SK-N-SH treated with all-trans-retinoic acid at 6 μM for 48 hours (cell line): ENCODE results near the gene TMED6.

Experiments
- ATAC-seq: fragments of 200-7000 bp; cut with Tn5 transposase; 3 replicates; pipeline ENCODE4 v1.9.1; 2020; ENCODE audit warnings: mild to moderate bottlenecking, moderate library complexity
- ARNTL ChIP-seq: fragments of 450-650 bp; formaldehyde crosslinking; IDR thresholded peaks from 2 replicates; pipeline ENCODE4 v1.5.0; 2020; ENCODE audit warnings: low read depth, mild to moderate bottlenecking, moderate library complexity, borderline replicate concordance
- CREB5 ChIP-seq: fragments of 250-450 bp; sonication (Bioruptor Pico); IDR thresholded peaks from 2 replicates; pipeline ENCODE4 v1.5.1; 2020; ENCODE audit warnings: low read depth, mild to moderate bottlenecking, moderate library complexity
- ESRRG ChIP-seq: fragments of 250-450 bp; sonication (Bioruptor Pico); IDR thresholded peaks from 2 replicates; pipeline ENCODE4 v1.6.1; 2021; ENCODE audit warnings: mild to moderate bottlenecking
- ISL1 ChIP-seq: fragments of 250-450 bp; sonication (Bioruptor Pico); IDR thresholded peaks from 2 replicates; pipeline ENCODE4 v2.1.2; 2022; ENCODE audit warnings: mild to moderate bottlenecking, moderate library complexity
- OSR1 ChIP-seq: fragments of 250-450 bp; sonication (Bioruptor Pico); IDR thresholded peaks from 2 replicates; pipeline ENCODE4 v1.8.0; 2022; ENCODE audit warnings: moderate library complexity, mild to moderate bottlenecking, inconsistent platforms
- PATZ1 ChIP-seq: fragments of 250-450 bp; sonication (Bioruptor Pico); IDR thresholded peaks from 2 replicates; pipeline ENCODE4 v1.8.0; 2020; ENCODE audit warnings: mild to moderate bottlenecking, moderate library complexity, borderline replicate concordance
- POU6F1 ChIP-seq: fragments of 250-450 bp; sonication (Bioruptor Pico); IDR thresholded peaks from 2 replicates; pipeline ENCODE4 v1.8.0; 2021; ENCODE audit warnings: low read depth, mild to moderate bottlenecking, moderate library complexity, borderline replicate concordance
- PPARA ChIP-seq: fragments of 250-450 bp; sonication (Bioruptor Pico); IDR thresholded peaks from 2 replicates; pipeline ENCODE4 v1.5.0; 2020; ENCODE audit warnings: mild to moderate bottlenecking, borderline replicate concordance
- RARB ChIP-seq: fragments of 250-450 bp; sonication (Bioruptor Pico); IDR thresholded peaks from 2 replicates; pipeline ENCODE4 v1.8.0; 2021; ENCODE audit warnings: mild to moderate bottlenecking, moderate library complexity
- SNAI2 ChIP-seq: fragments of 250-450 bp; sonication (Bioruptor Pico); IDR thresholded peaks from 2 replicates; pipeline ENCODE4 v1.5.0; 2020; ENCODE audit warnings: mild to moderate bottlenecking, moderate library complexity
- TCF4 ChIP-seq: fragments of 250-450 bp; sonication (Bioruptor Pico); IDR thresholded peaks from 2 replicates; pipeline ENCODE4 v1.8.0; 2021; ENCODE audit warnings: mild to moderate bottlenecking, moderate library complexity, borderline replicate concordance
- TSHZ2 ChIP-seq: fragments of 250-450 bp; sonication (Bioruptor Pico); IDR thresholded peaks from 2 replicates; pipeline ENCODE4 v1.5.0; 2020; ENCODE audit warnings: mild to moderate bottlenecking, moderate library complexity
- ZC3H10 ChIP-seq: fragments of 250-450 bp; sonication (Bioruptor Pico); IDR thresholded peaks from 2 replicates; pipeline ENCODE4 v1.5.1; 2021; ENCODE audit warnings: mild to moderate bottlenecking, moderate library complexity
- ZFP3 ChIP-seq: fragments of 250-450 bp; sonication (Bioruptor Pico); IDR thresholded peaks from 2 replicates; pipeline ENCODE4 v1.5.0; 2020; ENCODE audit warnings: mild to moderate bottlenecking, moderate library complexity
- ZFP30 ChIP-seq: fragments of 450-650 bp; formaldehyde crosslinking; IDR thresholded peaks from 2 replicates; pipeline ENCODE4 v1.5.0; 2022; ENCODE audit warnings: mild to moderate bottlenecking, moderate library complexity
- ZNF565 ChIP-seq: fragments of 450-650 bp; formaldehyde crosslinking; conservative IDR thresholded peaks from 2 replicates; pipeline ENCODE4 v1.5.0; 2020; ENCODE audit warnings: low read depth, mild to moderate bottlenecking, moderate library complexity

The TMED6 gene

GRCh38 chr16:69351309-69352027 lies at the start of gene TMED6:
Gene TMED6 (minus strand): TSS chr16:69351786. CDS start chr16:69351753, 33 bp downstream.
- TF ChIP-seq ESRRG (CRISPR knock-in tag) (no peak), TSHZ2 (CRISPR knock-in tag) (no peak), ZC3H10 (no peak), ZFP3 (CRISPR knock-in tag) (no peak), POU6F1 (CRISPR knock-in tag) (no peak)
- no peak for ATAC-seq

GRCh38 chr16:69399361-69399760 lies 47.8 kb upstream of the TMED6 start:
- peak; percentile 55 for ATAC-seq
- TF ChIP-seq PPARA (CRISPR knock-in tag) (no peak), ARNTL (CRISPR knock-in tag) (no peak), ZFP30 (no peak), SNAI2 (no peak), POU6F1 (CRISPR knock-in tag) (no peak), CREB5 (CRISPR knock-in tag) (no peak), TSHZ2 (CRISPR knock-in tag) (no peak), ESRRG (CRISPR knock-in tag) (no peak), TCF4 (CRISPR knock-in tag) (no peak)
- TF ChIP-seq, all 23 proteins: peak for 0

GRCh38 chr16:69397821-69398521 lies 46.4 kb upstream of the TMED6 start:
- ATAC-seq: peak; percentile 96
- TF ChIP-seq TSHZ2 (CRISPR knock-in tag) (no peak), ZFP30 (no peak), ZNF565 (CRISPR knock-in tag) (no peak), OSR1 (CRISPR knock-in tag) (no peak), POU6F1 (CRISPR knock-in tag) (no peak), SNAI2 (no peak), TCF4 (CRISPR knock-in tag) (no peak), PATZ1 (CRISPR knock-in tag) (no peak), ZFP3 (CRISPR knock-in tag) (no peak), ISL1 (no peak), RARB (no peak)
- TF ChIP-seq, all 23 proteins: peak for 0
